HFFc6 (cell line): ENCODE measurements around the gene DALRD3. TPM values are rescaled to one million over a fixed set of nuclear protein-coding genes. Genes with fewer than 3 reads are reported as not detected.

Experiments
- DNase-seq: peaks from one replicate; pipeline ENCODE4 v3.0.0-alpha.2; 2018
- H3K27ac Mint-ChIP-seq: 2 replicates; pipeline ENCODE4 v1.8.0; 2020; ENCODE audit warnings: mild to moderate bottlenecking, mixed read lengths
- H3K27me3 Mint-ChIP-seq: 2 replicates; pipeline ENCODE4 v1.8.0; 2021; ENCODE audit warnings: mild to moderate bottlenecking, moderate library complexity, mixed read lengths; ENCODE audit not compliant: insufficient read depth
- H3K36me3 Mint-ChIP-seq: 2 replicates; pipeline ENCODE4 v1.8.0; 2021; ENCODE audit warnings: low read depth, mixed read lengths
- H3K4me1 Mint-ChIP-seq: 2 replicates; pipeline ENCODE4 v1.8.0; 2020; ENCODE audit warnings: low read depth, mixed read lengths
- H3K4me3 Mint-ChIP-seq: 2 replicates; pipeline ENCODE4 v1.8.0; 2020; ENCODE audit warnings: mild to moderate bottlenecking, moderate library complexity, mixed read lengths
- H3K9me3 Mint-ChIP-seq: 2 replicates; pipeline ENCODE4 v1.8.0; 2020; ENCODE audit warnings: mild to moderate bottlenecking, mixed read lengths
- CTCF ChIP-seq: fragments of 200-600 bp; sonication (generic); IDR thresholded peaks from 2 replicates; pipeline ENCODE4 v1.5.0; 2021; ENCODE audit warnings: antibody characterized with exemption, mild to moderate bottlenecking
- long read RNA-seq: library from polyadenylated mRNA; unstranded; transcript quantifications from one replicate; pipeline ENCODE4 v2.0.0, GENCODE V29; 2019
- total RNA-seq, 6 experiments: library from RNA; stranded (reverse); fragmentation: NEBNext Ultra II Directional; extraction: Animal tissue kit (Norgen Biotek cat#: 25700); gene quantifications; 2 replicates in 1 of 6; 3 replicates in 5 of 6; pipeline ENCODE4 v1.2.3, GENCODE V29; 2021

DALRD3 gene, protein sequence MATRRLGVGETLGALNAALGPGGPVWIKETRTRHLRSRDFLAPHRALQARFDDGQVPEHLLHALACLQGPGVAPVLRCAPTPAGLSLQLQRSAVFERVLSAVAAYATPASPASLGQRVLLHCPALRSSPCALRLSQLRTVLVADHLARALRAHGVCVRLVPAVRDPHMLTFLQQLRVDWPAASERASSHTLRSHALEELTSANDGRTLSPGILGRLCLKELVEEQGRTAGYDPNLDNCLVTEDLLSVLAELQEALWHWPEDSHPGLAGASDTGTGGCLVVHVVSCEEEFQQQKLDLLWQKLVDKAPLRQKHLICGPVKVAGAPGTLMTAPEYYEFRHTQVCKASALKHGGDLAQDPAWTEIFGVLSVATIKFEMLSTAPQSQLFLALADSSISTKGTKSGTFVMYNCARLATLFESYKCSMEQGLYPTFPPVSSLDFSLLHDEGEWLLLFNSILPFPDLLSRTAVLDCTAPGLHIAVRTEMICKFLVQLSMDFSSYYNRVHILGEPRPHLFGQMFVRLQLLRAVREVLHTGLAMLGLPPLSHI
- 10 to 100 TPM; 25.3 to 33.9 (median 29.5) TPM for total RNA-seq
- long read RNA-seq, transcript DALRD3-202 (12 exons, 1,739 nt) = major isoform, 18 of 50 reads
- long read RNA-seq, partial matches to known transcripts = 16 of 50 reads
- long read RNA-seq, other reads (novel, unspliced or antisense) = 12 of 50 reads

DNA sequence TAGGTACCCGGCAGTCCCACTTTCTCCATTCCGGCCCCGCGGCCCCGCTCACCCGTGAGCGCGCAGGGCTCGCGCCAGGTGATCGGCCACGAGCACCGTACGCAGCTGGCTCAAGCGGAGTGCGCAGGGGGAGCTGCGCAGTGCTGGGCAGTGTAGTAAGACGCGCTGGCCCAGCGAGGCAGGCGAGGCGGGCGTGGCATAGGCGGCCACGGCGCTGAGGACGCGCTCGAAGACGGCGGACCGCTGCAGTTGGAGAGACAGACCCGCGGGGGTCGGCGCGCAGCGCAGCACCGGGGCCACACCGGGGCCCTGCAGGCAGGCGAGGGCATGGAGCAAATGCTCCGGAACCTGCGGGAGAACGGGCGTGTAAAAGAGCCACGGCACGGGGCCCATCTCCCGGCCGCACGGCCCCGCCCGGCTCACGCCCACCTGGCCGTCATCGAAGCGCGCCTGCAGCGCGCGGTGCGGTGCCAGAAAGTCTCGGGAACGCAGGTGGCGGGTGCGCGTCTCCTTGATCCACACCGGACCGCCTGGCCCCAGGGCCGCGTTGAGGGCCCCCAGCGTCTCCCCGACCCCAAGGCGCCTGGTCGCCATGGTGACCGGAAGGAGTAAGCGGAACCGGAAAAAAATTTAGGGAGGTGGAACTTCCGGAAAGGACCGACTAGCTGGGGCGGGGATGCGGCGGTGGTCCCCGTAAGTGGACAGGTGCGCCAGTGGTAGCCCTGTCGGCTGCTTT lies at the start of gene DALRD3:
TSS of gene DALRD3 (minus strand) at position 610 of the 736 bp plus-strand sequence. CDS start at position 594, 16 bp downstream.
- DNase-seq = peak; percentile 50
- no peaks in the 10 kb centered on the region for H3K9me3 Mint-ChIP-seq
- H3K27me3 Mint-ChIP-seq = peaks cover 5% of the 10 kb centered on the region
- peaks cover 24% of the 10 kb centered on the region for H3K36me3 Mint-ChIP-seq
- H3K27ac Mint-ChIP-seq = peak within 1 kb of the TSS; percentile 95
- peak within 1 kb of the TSS; percentile 87 for H3K4me3 Mint-ChIP-seq
- TF ChIP-seq CTCF = peak; percentile 4; the same call in 1 of the 2 replicates
- peaks cover 31% of the 10 kb centered on the region for H3K4me1 Mint-ChIP-seq

GRCh38 chr3:49058011-49058410 lies 39.6 kb upstream of the DALRD3 start:
- no peak for TF ChIP-seq CTCF
- H3K27me3 Mint-ChIP-seq = peaks cover 4% of the 10 kb centered on the region
- DNase-seq = no peak
- no peak overlapping the region for H3K4me3 Mint-ChIP-seq
- H3K36me3 Mint-ChIP-seq = peaks cover 16% of the 10 kb centered on the region
- H3K27ac Mint-ChIP-seq = no peak overlapping the region
- H3K4me1 Mint-ChIP-seq = peaks cover 10% of the 10 kb centered on the region
- H3K9me3 Mint-ChIP-seq = no peaks in the 10 kb centered on the region

DNA sequence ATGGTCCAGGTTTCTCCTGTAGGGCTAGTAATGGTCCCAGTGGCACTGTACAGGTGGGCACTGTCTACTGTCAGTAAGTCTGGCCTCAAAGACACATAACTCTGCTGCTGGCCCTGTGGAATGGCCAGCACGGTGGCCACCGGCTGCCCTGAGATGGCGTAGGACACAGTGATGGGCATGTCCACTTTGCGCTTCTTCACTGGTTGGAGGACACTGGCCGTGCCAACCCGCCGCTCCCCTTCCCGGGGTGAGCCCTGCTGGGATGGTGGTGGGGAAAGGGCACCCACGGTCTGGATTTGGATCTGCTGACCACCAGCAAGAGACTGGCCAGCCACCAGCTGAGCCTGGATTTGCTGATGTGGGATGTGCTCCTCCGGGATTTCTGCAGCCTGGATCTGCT lies 38.9 kb upstream of the DALRD3 start:
- Mint-ChIP-seq H3K4me1 (peaks cover 10% of the 10 kb centered on the region), H3K27me3 (peaks cover 4% of the 10 kb centered on the region), H3K27ac (no peak overlapping the region), H3K9me3 (no peaks in the 10 kb centered on the region), H3K36me3 (peaks cover 21% of the 10 kb centered on the region), H3K4me3 (no peak overlapping the region)
- no peak for TF ChIP-seq CTCF
- DNase-seq = no peak

- no peak for TF ChIP-seq CTCF
- Mint-ChIP-seq H3K27ac (no peak overlapping the region), H3K9me3 (no peaks in the 10 kb centered on the region), H3K4me1 (peaks cover 18% of the 10 kb centered on the region), H3K4me3 (no peak overlapping the region), H3K36me3 (peaks cover 36% of the 10 kb centered on the region), H3K27me3 (peaks cover 4% of the 10 kb centered on the region)
- DNase-seq = no peak
Observed at GRCh38 chr3:49054344-49054862, 36.0 kb upstream of the DALRD3 start.

GRCh38 chr3:49053543-49053942 lies 35.2 kb upstream of the DALRD3 start:
- H3K36me3 Mint-ChIP-seq = peaks cover 36% of the 10 kb centered on the region
- no peak overlapping the region for H3K27ac Mint-ChIP-seq
- peaks cover 18% of the 10 kb centered on the region for H3K4me1 Mint-ChIP-seq
- H3K9me3 Mint-ChIP-seq = no peaks in the 10 kb centered on the region
- no peak overlapping the region for H3K4me3 Mint-ChIP-seq
- H3K27me3 Mint-ChIP-seq = peaks cover 6% of the 10 kb centered on the region
- no peak for TF ChIP-seq CTCF
- no peak for DNase-seq
